T-cell (primary cell): ENCODE measurements around the gene PLAAT3. TPM values are rescaled to one million over a fixed set of nuclear protein-coding genes. Genes with fewer than 3 reads are reported as not detected.

Source experiments
- ATAC-seq, 4 experiments: fragments of 200-7000 bp in 3 of 4; fragments of 150-1000 bp in 1 of 4; cut with Tn5 transposase; replicated peaks in 1 of 4; 1 replicate in 3 of 4; 2 replicates in 1 of 4; pipeline ENCODE4 v1.10.0; 2021; ENCODE audit warnings: moderate library complexity in 3 of 4, mild to moderate bottlenecking in 2 of 4, moderate number of reproducible peaks in 1 of 4
- CTCF ChIA-PET, 2 donors: fragments of 300-600 bp; sonication (Branson Sonifier 250); formaldehyde crosslinking; loops; one replicate each; lab custom pipeline; 2022; ENCODE audit warnings: antibody characterized with exemption in 2 of 2; lab: Charles Lee
- POLR2A ChIA-PET, 2 donors: fragments of 300-600 bp; sonication (Branson Sonifier 250); formaldehyde crosslinking; loops; one replicate each; lab custom pipeline; 2022; ENCODE audit warnings: antibody characterized with exemption in 2 of 2; lab: Charles Lee
- DNase-seq, 35 experiments: peaks; one replicate each; pipeline versions ENCODE4 v3.0.0 to v3.0.0-alpha.2; 2013 to 2023
- H3K27ac ChIP-seq: one replicate; pipeline ENCODE4 v1.5.1; 2013; ENCODE audit warnings: low read length
- H3K27me3 ChIP-seq, 2 experiments: replicated peaks in 1 of 2; 1 replicate in 1 of 2; 2 replicates in 1 of 2; pipeline versions ENCODE4 v1.6.1 to v1.7.0; 2013; ENCODE audit warnings: low read length in 1 of 2, mixed read lengths in 1 of 2; ENCODE audit not compliant: control insufficient read depth in 2 of 2, insufficient read depth in 2 of 2; ENCODE audit errors: extremely low read depth in 1 of 2
- H3K36me3 ChIP-seq, 2 donors: 1 replicate in 1 of 2; 2 replicates in 1 of 2; pipeline versions ENCODE4 v1.6.1 to v1.7.0; 2013; ENCODE audit warnings: low read length in 1 of 2; ENCODE audit not compliant: control insufficient read depth in 2 of 2, insufficient read depth in 1 of 2; ENCODE audit errors: extremely low read depth in 1 of 2
- H3K4me1 ChIP-seq, 2 experiments: 1 replicate in 1 of 2; 2 replicates in 1 of 2; pipeline versions ENCODE4 v1.6.1 to v1.7.0; 2013; ENCODE audit warnings: low read length in 2 of 2, mixed read lengths in 1 of 2; ENCODE audit not compliant: insufficient read depth in 2 of 2, control insufficient read depth in 1 of 2; ENCODE audit errors: extremely low read depth in 1 of 2
- H3K4me3 ChIP-seq, 2 donors: 1 replicate in 1 of 2; 2 replicates in 1 of 2; pipeline versions ENCODE4 v1.5.1 to v1.7.0; 2013; ENCODE audit warnings: mild to moderate bottlenecking in 2 of 2, low read length in 1 of 2, moderate library complexity in 1 of 2; ENCODE audit not compliant: control insufficient read depth in 1 of 2; ENCODE audit errors: extremely low read depth in 1 of 2
- H3K9me3 ChIP-seq: 2 replicates; pipeline ENCODE4 v1.7.0; 2013
- H3K27ac Mint-ChIP-seq, 2 donors: one replicate each; pipeline ENCODE4 v1.8.0; 2020 to 2021; ENCODE audit warnings: mild to moderate bottlenecking in 2 of 2, mixed read lengths in 2 of 2
- H3K27me3 Mint-ChIP-seq, 2 donors: one replicate each; pipeline ENCODE4 v1.8.0; 2021 to 2022; ENCODE audit warnings: mixed read lengths in 2 of 2
- H3K36me3 Mint-ChIP-seq: one replicate; pipeline ENCODE4 v1.8.0; 2021; ENCODE audit warnings: mixed read lengths
- H3K4me1 Mint-ChIP-seq, 3 donors: one replicate each; pipeline ENCODE4 v1.8.0; 2020 to 2022; ENCODE audit warnings: mixed read lengths in 3 of 3, mild to moderate bottlenecking in 1 of 3
- H3K4me3 Mint-ChIP-seq, 3 donors: one replicate each; pipeline ENCODE4 v1.8.0; 2020 to 2022; ENCODE audit warnings: mild to moderate bottlenecking in 3 of 3, mixed read lengths in 3 of 3, moderate library complexity in 3 of 3
- H3K9me3 Mint-ChIP-seq, 3 donors: one replicate each; pipeline ENCODE4 v1.8.0; 2020 to 2022; ENCODE audit warnings: mixed read lengths in 3 of 3
- WGBS: methylation state at CpG from one replicate; pipeline ENCODE4 v1.1.5; 2013; ENCODE audit warnings: missing lambda C conversion rate; ENCODE audit not compliant: insufficient coverage; 5-methylcytosine and 5-hydroxymethylcytosine counted together
- total RNA-seq, 35 experiments: library from RNA in 6 of 35; stranded (reverse) in 6 of 35; fragments of 120-200 nt in 1 of 35; gene quantifications; one replicate each; pipeline versions ENCODE4 v1.2.1 to v1.2.4 and lab custom pipeline; 2013 to 2026

Gene PLAAT3
- total RNA-seq, 5 donors from 2014 or later (not counting 1 experiment from before 2014, with no cell fraction given): 3.7 to 10.0 (median 6.0) TPM

DNA sequence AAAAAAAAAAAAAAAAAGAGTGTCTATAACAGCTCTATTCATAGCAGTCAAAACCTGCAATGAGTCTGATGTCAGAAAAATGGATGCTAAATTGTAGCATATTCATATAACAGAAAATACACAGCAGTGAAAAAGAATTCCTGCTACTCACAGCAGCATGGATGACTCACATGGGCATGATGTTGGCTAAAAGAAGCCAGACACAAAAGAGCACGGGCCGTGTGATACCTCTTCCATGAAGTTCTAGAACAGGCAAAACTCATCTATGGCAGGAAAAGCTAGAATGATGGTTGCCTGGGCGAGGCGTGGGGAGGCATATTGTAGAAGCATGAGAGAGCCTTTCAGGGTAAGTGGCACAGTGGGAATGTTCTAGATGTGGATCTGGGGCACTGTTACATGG, 18.9 kb downstream of the PLAAT3 start:
- Mint-ChIP-seq H3K27ac (no peak overlapping the region), H3K36me3 (peaks cover 14% of the 10 kb centered on the region), H3K4me3 (no peak overlapping the region), H3K27me3 (no peaks in the 10 kb centered on the region), H3K4me1 (peaks cover 0 to 15% (median 0%) of the 10 kb centered on the region in 3 donors), H3K9me3 (no peaks in the 10 kb centered on the region)
- ATAC-seq (no peak), DNase-seq (no peak)
- Histone ChIP-seq H3K4me1 (no peaks in the 10 kb centered on the region), H3K9me3 (no peaks in the 10 kb centered on the region), H3K36me3 (no peaks in the 10 kb centered on the region), H3K4me3 (no peak overlapping the region), H3K27ac (no peak overlapping the region), H3K27me3 (no peaks in the 10 kb centered on the region)
- ChIA-PET CTCF (no interaction called here), POLR2A (no interaction called here)
- WGBS: 83% methylated on average over 2 of the region's 4 CpGs

DNA sequence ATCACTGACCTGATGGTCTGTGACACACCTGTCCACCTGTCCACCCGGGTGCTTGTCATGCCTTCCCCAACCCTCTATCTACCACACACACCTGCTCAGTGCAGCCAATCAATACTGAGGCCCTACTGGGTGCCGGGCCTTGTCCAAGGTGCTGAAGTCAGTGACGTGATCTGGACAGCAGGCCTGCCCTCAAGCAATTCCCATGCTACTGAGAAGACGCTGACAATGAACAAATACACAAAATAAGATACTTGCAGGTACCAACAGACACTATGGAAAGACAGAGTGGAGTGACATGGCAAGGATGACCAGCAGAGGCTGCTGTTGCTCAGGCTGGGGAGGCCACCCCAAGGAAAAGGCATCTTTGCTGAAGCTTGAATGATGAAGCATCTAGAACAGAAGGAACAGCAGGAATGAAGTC, 21.2 kb downstream of the PLAAT3 start:
- Mint-ChIP-seq H3K36me3 (peaks cover 23% of the 10 kb centered on the region), H3K4me1 (peaks cover 0 to 8% (median 0%) of the 10 kb centered on the region in 3 donors), H3K4me3 (no peak overlapping the region), H3K9me3 (no peaks in the 10 kb centered on the region), H3K27me3 (no peaks in the 10 kb centered on the region), H3K27ac (no peak overlapping the region)
- Histone ChIP-seq H3K4me3 (no peak overlapping the region), H3K36me3 (no peaks in the 10 kb centered on the region), H3K9me3 (no peaks in the 10 kb centered on the region), H3K4me1 (no peaks in the 10 kb centered on the region), H3K27ac (no peak overlapping the region), H3K27me3 (no peaks in the 10 kb centered on the region)
- no peak for DNase-seq
- ChIA-PET CTCF (interaction anchor here in 1 of 2 donors (0.5 kb wide), 1 partner anchor 69 kb away, joined by 7 read pairs; no protein-coding TSS in a partner anchor), POLR2A (no interaction called here)
- ATAC-seq: no peak
- WGBS: 66% methylated on average over 2 of the region's 4 CpGs

DNA sequence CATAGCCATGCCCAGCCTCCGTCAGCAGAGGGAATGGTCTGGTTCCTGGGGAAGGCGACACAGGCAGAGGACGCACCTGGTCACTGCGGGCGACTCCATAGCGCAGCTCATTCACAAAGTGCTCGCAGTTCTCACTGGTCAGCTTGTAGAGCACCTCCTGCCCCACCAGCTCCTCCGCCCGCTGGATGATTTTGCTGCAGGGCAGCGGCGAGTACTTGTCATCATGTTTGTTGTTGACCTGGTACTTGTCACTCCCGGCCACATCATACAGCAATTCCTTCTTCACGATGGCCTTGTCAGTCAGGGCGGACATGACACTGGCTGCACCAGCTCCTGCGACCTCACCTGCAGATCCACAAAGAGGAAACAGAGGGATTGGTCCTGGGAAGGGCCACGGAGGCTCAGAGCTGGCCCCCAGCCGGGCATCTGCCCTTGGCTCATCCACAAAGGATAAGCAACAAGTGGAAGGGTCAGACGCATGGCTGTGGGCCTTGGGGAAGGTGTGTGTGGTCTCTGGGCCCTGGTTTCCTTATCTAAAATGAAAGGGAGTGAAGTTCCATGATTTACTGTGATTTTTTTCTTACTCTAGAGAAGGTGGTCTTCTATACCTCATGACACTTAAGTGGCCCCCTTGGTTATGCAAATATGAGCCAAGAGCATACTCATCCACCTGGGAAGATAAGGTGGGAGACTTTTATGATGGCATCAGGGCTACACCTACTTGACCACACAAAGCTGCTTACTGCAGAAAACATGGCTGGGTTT, 24.0 kb downstream of the PLAAT3 start:
- Mint-ChIP-seq H3K9me3 (peaks cover 0 to 3% (median 0%) of the 10 kb centered on the region in 3 donors), H3K4me1 (peaks cover 0 to 8% (median 0%) of the 10 kb centered on the region in 3 donors), H3K27me3 (no peaks in the 10 kb centered on the region), H3K4me3 (no peak overlapping the region), H3K36me3 (peaks cover 31% of the 10 kb centered on the region), H3K27ac (no peak overlapping the region)
- ChIA-PET CTCF (no interaction called here), POLR2A (no interaction called here)
- WGBS: 94% methylated on average over 15 of the region's 18 CpGs
- ATAC-seq (no peak), DNase-seq (no peak)
- Histone ChIP-seq H3K27ac (no peak overlapping the region), H3K4me1 (no peaks in the 10 kb centered on the region), H3K27me3 (no peaks in the 10 kb centered on the region), H3K9me3 (no peaks in the 10 kb centered on the region), H3K36me3 (no peaks in the 10 kb centered on the region), H3K4me3 (no peak overlapping the region)

DNA sequence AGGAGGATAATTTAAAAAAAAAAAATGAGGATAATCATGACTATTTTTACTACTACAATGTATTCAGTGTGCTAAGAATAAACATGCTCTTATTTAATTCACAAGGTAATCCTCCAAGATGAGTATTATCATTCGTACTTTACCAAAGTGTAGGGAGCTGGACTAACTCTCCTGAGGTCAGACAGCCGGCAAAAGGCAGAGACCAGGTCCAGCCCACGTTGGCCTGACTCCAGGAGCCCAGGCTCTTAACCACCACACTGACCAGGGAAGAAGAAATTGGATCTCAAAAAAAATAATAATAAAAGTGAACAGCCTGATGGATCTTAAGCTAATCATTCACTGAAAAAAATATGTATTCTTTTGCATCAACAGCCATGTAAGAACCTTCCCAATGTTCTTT, 25.2 kb downstream of the PLAAT3 start:
- ATAC-seq: no peak
- Histone ChIP-seq H3K4me1 (no peaks in the 10 kb centered on the region), H3K9me3 (no peaks in the 10 kb centered on the region), H3K4me3 (no peak overlapping the region), H3K27ac (no peak overlapping the region), H3K36me3 (no peaks in the 10 kb centered on the region), H3K27me3 (no peaks in the 10 kb centered on the region)
- no peaks in the 10 kb centered on the region for H3K27me3 Mint-ChIP-seq
- no peak overlapping the region for H3K27ac Mint-ChIP-seq
- peaks cover 0 to 3% (median 0%) of the 10 kb centered on the region in 3 donors for H3K9me3 Mint-ChIP-seq
- peaks cover 0 to 8% (median 0%) of the 10 kb centered on the region in 3 donors for H3K4me1 Mint-ChIP-seq
- CTCF ChIA-PET: no interaction called here
- POLR2A ChIA-PET: no interaction called here
- no CpG with 5 or more reads among the region's 3 CpGs for WGBS
- H3K4me3 Mint-ChIP-seq: no peak overlapping the region
- H3K36me3 Mint-ChIP-seq: peaks cover 28% of the 10 kb centered on the region
- no peak for DNase-seq

DNA sequence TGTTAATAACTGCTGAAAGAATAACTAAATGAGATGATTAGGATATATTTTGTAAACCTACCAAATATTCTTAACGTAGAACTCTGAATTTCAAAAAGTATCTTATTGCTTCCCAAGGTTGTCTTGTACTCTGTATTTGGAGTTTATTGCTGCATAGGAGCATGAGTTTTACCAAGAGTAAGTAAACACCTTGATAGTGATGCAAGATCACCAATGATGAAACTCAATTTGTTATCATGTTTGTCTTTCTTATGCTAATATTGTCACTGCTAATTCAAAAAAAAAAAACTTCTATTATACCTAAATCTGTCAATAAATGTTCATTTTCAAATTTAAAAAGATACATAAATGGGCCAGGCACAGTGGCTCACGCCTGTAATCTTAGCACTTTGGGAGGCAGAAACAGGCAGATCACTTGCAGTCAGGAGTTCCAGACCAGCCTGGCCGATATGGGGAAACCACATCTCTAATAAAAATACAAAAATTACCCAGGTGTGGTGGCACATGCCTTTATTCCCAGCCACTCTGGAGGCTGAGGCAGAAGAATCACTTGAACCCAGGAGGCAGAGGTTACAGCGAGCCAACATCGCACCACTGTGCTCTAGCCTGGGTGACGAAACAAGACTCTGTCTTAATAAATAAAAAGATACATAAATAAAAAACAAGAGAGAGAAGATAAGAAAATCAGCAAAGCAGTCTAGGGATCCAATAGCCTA, 27.6 kb downstream of the PLAAT3 start:
- H3K4me3 ChIP-seq: no peak overlapping the region
- ChIA-PET CTCF (no interaction called here), POLR2A (no interaction called here)
- no peak for DNase-seq
- Mint-ChIP-seq H3K4me1 (peaks cover 12 to 20% (median 17%) of the 10 kb centered on the region in 3 donors), H3K9me3 (peaks cover 6 to 10% (median 7%) of the 10 kb centered on the region in 3 donors), H3K27ac (no peak overlapping the region), H3K4me3 (no peak overlapping the region), H3K36me3 (peaks cover 25% of the 10 kb centered on the region), H3K27me3 (no peaks in the 10 kb centered on the region)
- H3K9me3 ChIP-seq: no peaks in the 10 kb centered on the region
- no peaks in the 10 kb centered on the region for H3K36me3 ChIP-seq
- WGBS: 100% methylated on average over 1 of the region's 6 CpGs
- H3K27ac ChIP-seq: no peak overlapping the region
- ATAC-seq: no peak
- no peaks in the 10 kb centered on the region for H3K27me3 ChIP-seq
- H3K4me1 ChIP-seq: peaks cover 2 to 12% of the 10 kb centered on the region in 2 experiments

DNA sequence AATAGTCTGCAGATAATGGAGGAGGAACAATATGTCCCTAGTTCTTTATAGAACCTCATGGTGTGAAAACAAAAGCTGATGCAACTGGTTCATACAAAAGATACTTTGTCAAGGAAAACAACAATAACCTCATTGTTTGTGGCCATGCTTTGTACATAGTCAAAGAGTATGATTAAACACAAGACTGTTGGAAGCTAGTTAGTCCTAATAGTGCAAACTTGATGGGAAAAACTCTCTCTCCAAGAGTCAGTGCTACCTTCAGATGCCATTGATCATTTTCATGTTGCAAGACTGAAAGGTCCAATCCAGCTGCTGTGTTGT, 30.9 kb downstream of the PLAAT3 start:
- Mint-ChIP-seq H3K4me3 (no peak overlapping the region), H3K27me3 (no peaks in the 10 kb centered on the region), H3K27ac (peak overlapping the region; percentile 47 to 59), H3K9me3 (peaks cover 13 to 25% (median 13%) of the 10 kb centered on the region in 3 donors), H3K4me1 (peaks cover 12 to 20% (median 17%) of the 10 kb centered on the region in 3 donors), H3K36me3 (peaks cover 27% of the 10 kb centered on the region)
- ATAC-seq (no peak), DNase-seq (no peak)
- CTCF ChIA-PET: no interaction called here
- Histone ChIP-seq H3K4me1 (peaks cover 2 to 12% of the 10 kb centered on the region in 2 experiments), H3K4me3 (no peak overlapping the region), H3K27me3 (no peaks in the 10 kb centered on the region), H3K36me3 (no peaks in the 10 kb centered on the region), H3K27ac (peak overlapping the region; percentile 35), H3K9me3 (no peaks in the 10 kb centered on the region)
- POLR2A ChIA-PET: interaction anchor here (0.6 to 1.0 kb wide), 2 partner anchors 47 kb away, joined by 3 to 4 read pairs; partner anchors contain the start of gene PLAAT4 (in 1 of the 2)
